Measurements from ENCODE around the gene EVC.

DNA sequence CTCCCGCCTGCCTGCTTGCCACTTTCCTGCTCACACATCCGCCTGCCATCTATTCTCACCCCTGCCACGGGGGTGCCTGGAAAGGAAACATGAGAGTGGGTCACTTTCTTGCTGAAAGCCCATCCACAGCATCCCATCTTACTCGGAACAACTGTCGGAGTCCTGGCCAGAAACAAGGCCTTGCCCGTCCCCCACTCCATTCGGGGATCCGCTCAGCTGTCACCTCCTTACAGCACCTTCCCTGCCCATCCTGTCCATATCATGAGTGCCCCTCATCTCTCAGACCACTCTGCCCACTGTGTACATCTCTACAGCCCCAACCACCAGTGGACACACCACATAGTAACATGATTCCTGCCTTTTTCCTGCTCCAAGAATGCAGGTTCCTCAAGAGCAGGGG lies 9.0 kb upstream of the EVC start:
- TF ChIP-seq, protein P1, sequence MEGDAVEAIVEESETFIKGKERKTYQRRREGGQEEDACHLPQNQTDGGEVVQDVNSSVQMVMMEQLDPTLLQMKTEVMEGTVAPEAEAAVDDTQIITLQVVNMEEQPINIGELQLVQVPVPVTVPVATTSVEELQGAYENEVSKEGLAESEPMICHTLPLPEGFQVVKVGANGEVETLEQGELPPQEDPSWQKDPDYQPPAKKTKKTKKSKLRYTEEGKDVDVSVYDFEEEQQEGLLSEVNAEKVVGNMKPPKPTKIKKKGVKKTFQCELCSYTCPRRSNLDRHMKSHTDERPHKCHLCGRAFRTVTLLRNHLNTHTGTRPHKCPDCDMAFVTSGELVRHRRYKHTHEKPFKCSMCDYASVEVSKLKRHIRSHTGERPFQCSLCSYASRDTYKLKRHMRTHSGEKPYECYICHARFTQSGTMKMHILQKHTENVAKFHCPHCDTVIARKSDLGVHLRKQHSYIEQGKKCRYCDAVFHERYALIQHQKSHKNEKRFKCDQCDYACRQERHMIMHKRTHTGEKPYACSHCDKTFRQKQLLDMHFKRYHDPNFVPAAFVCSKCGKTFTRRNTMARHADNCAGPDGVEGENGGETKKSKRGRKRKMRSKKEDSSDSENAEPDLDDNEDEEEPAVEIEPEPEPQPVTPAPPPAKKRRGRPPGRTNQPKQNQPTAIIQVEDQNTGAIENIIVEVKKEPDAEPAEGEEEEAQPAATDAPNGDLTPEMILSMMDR (IDR thresholded peaks at IDR 0.05; ENCODE audit: low read depth, low read length), result no peak
- no peak for TF ChIP-seq EZH2phosphoT487 (IDR thresholded peaks at IDR 0.05; ENCODE audit: low read depth)

Data from OCI-LY3 (cell line).